GM21447 (cell line): Measurements from ENCODE around the gene CCDC106.

Experiments used
- ATAC-seq: cut with Tn5 transposase; IDR thresholded peaks from one replicate; pipeline ENCODE4 v1.9.1; 2021; ENCODE audit not compliant: unreplicated experiment

CCDC106 gene

GRCh38 chr19:55667006-55667381 is 19.0 kb downstream of the CCDC106 start:
- ATAC-seq = no peak

- ATAC-seq = no peak
Measured at GRCh38 chr19:55667511-55667910, 19.5 kb downstream of the CCDC106 start.

GRCh38 chr19:55667958-55668357 is 19.9 kb downstream of the CCDC106 start:
- ATAC-seq = no peak

- ATAC-seq = no peak
Measured at GRCh38 chr19:55668603-55669348, 20.8 kb downstream of the CCDC106 start.

DNA sequence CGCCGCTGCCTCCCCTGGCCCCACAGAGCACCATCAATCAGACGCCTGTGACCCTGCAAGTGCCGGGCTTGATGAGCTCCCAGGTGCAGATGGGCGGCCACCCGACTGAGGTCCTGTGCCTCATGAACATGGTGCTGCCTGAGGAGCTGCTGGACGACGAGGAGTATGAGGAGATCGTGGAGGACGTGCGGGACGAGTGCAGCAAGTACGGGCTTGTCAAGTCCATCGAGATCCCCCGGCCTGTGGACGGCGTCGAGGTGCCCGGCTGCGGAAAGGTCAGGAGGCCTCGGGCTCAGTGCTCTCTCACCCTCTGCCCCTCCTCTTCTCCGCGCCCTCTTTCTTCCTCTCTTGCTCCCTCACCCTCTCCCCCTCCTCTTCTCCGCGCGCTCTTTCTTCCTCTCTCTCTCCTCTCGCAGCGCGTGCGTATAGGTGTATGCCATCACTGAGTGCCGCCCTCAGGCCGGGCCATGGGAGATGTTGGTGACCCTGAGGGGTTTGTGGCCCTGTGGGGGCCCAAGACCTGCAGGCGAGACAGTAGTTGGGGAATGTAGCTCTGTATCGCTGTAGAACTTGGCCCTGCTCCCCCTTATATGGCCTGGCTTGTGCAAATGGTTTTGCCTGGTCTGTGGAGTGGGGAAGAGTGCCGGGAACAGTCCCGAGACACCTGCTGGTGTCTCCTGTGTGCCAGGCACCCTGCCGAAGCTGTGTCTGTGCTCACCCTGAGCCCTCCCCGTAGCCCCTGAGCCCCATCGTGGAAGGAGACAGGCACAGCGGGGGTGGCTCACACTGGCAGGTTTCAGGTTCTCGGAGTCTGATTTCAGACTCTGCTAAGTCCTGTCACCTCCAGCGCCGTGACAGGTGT is 21.6 kb downstream of the CCDC106 start:
- no peak for ATAC-seq

GRCh38 chr19:55670280-55671053 is 22.5 kb downstream of the CCDC106 start:
- no peak for ATAC-seq

- ATAC-seq = no peak
Measured at GRCh38 chr19:55671054-55671378, 23.0 kb downstream of the CCDC106 start.

DNA sequence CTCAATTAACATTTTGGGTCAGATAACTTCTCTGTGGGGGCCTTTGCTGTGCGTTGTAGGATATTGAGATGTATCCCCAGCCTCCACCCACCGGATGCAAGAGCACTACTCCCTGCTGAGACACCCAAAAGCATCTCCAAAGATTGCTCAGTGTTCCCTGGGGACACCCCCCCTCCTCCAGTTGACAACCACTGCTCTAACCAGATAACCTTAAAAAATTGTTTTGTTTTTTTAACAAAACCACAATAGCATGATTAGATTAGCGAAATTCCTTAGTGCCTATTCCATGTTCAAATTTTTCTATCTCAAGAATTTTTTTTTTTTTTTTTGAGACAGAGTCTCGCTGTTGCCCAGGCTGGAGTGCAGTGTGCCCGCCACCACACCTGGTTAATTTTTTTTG is 24.4 kb downstream of the CCDC106 start:
- no peak for ATAC-seq

DNA sequence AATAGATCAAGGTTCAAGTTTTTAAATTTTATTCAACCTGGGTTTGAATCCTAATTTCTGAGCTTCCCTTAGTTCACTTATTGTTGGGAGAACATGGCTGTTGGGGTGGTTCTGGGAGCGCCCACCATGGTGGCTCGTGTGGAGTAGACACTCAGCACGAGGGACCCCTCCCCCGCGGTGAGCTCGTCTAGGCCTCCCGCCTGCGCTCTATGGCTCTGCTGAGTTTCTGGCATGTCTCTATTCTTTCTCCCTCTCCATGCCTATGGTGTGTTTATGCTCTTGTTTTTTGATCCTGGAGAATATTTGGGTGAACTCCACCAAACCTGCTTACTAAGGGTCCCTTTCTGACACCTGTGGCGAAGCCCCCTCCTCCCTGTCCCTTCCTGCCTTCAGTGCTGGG is 25.5 kb downstream of the CCDC106 start:
- no peak for ATAC-seq

GRCh38 chr19:55673889-55674288 is 25.9 kb downstream of the CCDC106 start:
- no peak for ATAC-seq

DNA sequence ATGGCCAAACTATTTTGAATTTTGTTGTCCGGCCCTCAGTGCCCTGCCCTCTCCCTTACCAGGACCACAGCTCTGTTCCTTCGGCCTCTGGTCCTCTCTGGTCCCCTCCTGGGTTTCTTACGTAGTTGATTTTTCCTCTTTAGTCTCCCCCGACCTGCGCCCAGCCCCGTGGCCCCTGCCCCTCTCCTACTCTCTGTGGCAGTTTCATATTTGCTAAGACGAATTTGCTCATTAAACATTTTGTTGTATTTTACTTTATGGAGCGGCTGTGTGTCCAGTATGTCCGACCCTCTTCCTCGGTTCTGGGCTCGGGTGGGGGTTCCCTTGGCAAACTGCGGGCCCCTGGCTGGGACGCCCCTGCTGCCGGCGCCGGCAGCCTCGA is 26.4 kb downstream of the CCDC106 start:
- ATAC-seq = no peak

DNA sequence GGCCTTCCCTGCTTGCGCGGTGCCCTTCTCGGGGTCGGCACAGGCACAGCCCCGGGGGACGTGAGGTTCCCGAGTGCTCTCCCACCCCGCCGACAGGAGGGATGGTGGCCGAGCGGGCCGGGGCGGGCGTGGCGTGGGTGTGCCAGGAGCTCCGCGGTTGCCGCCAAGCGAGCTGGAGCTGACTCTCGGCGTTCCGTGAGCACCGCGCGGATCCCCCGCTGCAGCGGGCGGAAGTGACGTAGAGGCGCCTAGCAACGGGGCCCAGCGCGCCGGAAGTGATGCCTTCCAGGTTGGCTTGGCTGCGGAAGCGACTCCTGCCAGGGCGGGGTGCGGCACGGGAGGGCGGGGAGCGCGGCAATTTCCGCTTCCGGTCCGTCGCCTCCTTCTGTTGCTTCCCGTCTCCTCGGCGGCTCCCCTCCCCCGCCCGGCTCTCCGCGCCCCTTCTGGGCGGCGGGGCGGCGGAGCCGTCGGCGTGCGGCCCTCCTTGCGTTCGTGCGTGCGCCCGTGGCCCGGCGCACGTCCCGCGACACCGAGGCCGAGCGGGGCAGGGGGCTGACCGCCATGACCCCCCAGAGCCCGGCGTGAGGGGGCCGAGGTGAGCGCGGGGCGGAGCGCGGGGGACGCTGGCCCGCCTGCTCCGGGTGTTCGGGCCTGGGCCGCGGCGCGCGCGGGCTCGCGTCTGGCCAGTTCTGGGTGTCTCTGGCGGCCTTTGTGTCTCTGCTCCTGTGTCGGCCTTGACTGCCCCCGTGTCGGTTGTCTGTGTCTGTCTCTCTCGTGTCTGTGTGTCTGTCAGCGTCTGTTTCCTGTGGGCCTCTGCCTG is 27.0 kb downstream of the CCDC106 start, which contains the start of gene EPN1:
Gene EPN1 (plus strand): TSS at position 386 of the 820 bp plus-strand sequence. CDS start 3,402 bp downstream, outside the sequence.
- ATAC-seq = peak; percentile 50

DNA sequence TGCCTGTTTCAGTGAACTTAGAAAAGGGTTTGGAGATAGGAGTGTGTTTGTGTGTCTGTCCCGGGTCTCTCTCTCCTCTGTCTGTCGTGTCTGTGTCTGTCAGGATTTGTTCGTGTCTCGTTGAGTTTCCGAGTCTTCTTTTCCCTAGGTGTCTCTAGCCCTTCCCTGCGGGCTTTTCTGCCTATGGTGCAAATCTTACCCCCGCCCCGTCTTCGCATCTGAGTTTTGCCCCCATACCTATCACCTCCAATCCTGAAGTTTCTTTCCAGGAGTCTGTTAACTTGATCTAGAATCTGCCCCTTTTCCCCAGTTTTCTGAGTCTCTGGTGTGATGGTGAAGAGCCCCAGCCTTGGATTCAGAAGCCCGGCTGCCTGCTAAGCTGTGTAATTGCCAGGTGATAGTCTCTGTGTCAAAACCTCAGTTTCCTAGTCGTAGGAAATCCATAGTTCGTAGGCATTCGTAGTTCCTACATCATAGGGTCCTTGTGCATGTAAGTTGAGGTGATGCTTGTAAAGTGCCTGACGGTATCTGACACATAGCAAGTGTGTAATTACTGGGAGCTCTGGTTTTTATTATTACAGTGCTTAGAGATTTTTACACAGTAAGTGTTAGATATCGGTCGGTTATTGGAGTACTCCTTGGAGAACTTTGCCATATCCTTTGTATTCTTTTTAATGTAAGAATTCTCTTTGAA is 27.8 kb downstream of the CCDC106 start:
- ATAC-seq = no peak

DNA sequence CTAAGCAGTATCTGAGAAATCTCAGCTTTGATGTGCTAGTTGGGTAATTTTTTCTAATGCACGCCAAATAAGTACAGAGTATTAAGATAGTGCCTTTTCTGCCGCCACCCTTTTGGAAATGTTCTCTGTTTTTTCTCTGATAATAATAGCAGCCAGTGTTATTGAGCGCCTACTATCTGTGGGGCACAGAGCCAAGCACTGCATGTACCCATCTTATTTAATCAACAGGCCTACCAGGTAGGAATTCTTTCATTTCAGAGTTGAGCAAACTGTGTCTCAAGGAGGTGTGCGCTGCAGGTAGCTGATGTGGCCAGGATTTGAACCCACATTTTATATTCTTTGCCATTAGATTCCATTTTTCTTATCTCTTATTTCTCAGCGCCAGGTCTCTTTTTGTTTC is 28.4 kb downstream of the CCDC106 start:
- no peak for ATAC-seq

DNA sequence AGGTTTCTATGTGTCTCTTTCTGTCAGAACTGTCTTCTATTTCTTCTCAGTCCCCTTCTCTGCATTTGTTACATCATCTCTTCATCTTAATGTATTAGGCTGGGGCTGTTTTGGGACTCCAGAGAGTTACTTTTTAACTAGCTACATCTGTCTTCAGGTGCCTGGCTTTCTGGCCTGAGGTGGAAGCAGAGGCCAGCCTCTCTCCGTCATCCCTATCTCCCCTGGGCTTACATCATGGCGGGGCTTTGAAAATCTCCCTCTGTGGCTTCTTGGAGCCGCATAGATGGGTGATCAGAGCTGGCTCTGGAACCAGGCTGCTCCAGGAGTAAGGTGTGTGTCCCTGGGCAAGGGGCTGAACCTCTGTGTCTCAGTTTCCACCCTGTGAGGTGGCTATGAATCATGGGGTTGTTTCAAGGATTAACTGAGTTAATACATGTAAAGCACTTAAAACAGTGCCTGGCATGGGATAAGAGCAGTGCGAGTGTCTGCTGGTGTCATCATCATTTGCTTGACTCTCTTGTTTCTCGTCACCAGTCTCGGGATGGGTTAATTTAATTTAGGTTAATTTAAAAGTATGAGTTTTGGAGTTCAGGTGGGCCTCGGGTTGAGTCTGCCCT is 29.0 kb downstream of the CCDC106 start:
- no peak for ATAC-seq

- no peak for ATAC-seq
Measured at GRCh38 chr19:55677572-55678028, 29.6 kb downstream of the CCDC106 start.

DNA sequence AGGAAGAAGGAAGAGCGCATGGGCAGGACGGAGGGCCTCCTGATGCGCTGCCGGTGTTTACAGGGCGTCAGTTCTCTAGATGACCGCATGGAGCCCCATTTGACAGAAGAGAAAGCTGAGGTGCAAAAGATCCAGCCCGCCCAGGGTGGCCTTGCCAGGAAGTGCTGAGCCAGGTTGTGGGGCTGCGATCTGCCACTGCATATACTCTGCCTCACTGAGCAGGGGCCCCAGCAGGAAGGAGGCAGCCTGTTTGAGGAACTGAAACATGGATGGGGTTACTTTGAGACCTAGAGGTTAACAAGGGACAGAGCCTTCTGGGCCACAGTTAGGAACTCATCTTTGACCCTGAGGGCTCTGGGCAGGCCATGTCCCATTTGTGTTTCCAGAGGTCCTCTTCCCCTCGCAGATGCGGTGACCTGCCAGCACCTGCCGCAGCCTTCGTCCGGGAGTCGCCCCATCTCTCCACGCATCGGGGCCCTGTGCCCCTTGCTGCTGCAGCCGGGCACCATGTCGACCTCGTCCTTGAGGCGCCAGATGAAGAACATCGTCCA is 30.2 kb downstream of the CCDC106 start:
- ATAC-seq = peak; percentile 71

- no peak for ATAC-seq
Measured at GRCh38 chr19:55679343-55680257, 31.6 kb downstream of the CCDC106 start.
